Upper lobe of right lung (tissue), 1 donor: ENCODE results near the gene PTPN3. TPM values are rescaled to one million over a fixed set of nuclear protein-coding genes. Genes with fewer than 3 reads are reported as not detected.
"Not testable (repeated sequence)": the region's sequence is repeated elsewhere in the genome, so short reads cannot be mapped to it uniquely, and the experiment has no call there.

ENCODE experiments used
- ATAC-seq: fragments of 200-7000 bp; cut with Tn5 transposase; one replicate; pipeline ENCODE4 v1.9.1; 2020; ENCODE audit warnings: mild to moderate bottlenecking, moderate library complexity
- DNase-seq: peaks from one replicate; pipeline ENCODE4 v3.0.0-alpha.2; 2020
- H3K27ac ChIP-seq: fragments of 200-600 bp; one replicate; pipeline ENCODE4 v1.8.0; 2022
- H3K27me3 ChIP-seq: fragments of 200-600 bp; one replicate; pipeline ENCODE4 v1.8.0; 2022; ENCODE audit warnings: mild to moderate bottlenecking
- H3K36me3 ChIP-seq: fragments of 200-600 bp; one replicate; pipeline ENCODE4 v1.8.0; 2022
- H3K4me1 ChIP-seq: fragments of 200-600 bp; one replicate; pipeline ENCODE4 v1.8.0; 2022
- H3K4me3 ChIP-seq: fragments of 200-600 bp; one replicate; pipeline ENCODE4 v1.8.0; 2022; ENCODE audit warnings: mild to moderate bottlenecking
- H3K9me3 ChIP-seq: fragments of 200-600 bp; one replicate; pipeline ENCODE4 v1.8.0; 2022
- CTCF ChIP-seq: fragments of 200-600 bp; IDR thresholded peaks from one replicate; pipeline ENCODE4 v1.8.0; 2022; ENCODE audit warnings: antibody characterized with exemption
- intact Hi-C: fragments of 100-400 bp; cut with DNase I; formaldehyde crosslinking; loops from one replicate; pipeline ENCODE4 v1.11.0; 2022
- total RNA-seq: library from RNA; stranded (reverse); fragmentation: NEBNext Ultra II Directional; extraction: Animal tissue kit (Norgen Biotek cat#: 25700); gene quantifications from one replicate; pipeline ENCODE4 v1.2.1, GENCODE V29; 2021
- donor health status: DM: no; HTN: yes; CAD: no; lungs with severe emphysema.

Gene PTPN3
- total RNA-seq, 1 donor from 2014 or later = 17.1 TPM

DNA sequence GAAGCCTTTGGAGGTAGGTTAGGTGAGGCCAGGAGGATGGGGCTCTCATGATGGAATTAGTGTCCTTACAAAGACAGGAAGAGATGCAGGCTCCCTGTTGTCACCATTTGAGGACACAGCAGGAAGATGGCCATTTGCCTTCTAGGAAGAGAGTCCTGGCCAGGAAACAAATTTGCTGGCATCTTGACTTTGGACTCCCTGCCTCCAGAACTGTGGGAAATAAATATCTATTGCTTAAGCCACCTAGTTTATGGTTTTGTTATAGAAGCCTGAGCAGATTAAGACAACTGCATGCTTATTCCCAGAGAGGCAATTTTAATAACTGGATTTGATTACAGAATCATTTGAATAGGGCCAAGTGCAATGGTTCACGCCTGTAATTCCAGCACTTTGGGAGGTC is 126.7 kb downstream of the PTPN3 start:
- no peaks in the 10 kb centered on the region for H3K36me3 ChIP-seq
- H3K4me1 ChIP-seq = no peaks in the 10 kb centered on the region
- no peak for ATAC-seq
- H3K27me3 ChIP-seq = no peaks in the 10 kb centered on the region
- no peak for TF ChIP-seq CTCF
- H3K27ac ChIP-seq = no peak overlapping the region
- no peak overlapping the region for H3K4me3 ChIP-seq
- intact Hi-C loops = no loop called here
- H3K9me3 ChIP-seq = no peaks in the 10 kb centered on the region
- DNase-seq = no peak

GRCh38 chr9:109369285-109369684 is 128.8 kb downstream of the PTPN3 start:
- Histone ChIP-seq H3K9me3 (no peaks in the 10 kb centered on the region), H3K4me1 (no peaks in the 10 kb centered on the region), H3K27ac (no peak overlapping the region), H3K36me3 (no peaks in the 10 kb centered on the region), H3K4me3 (no peak overlapping the region), H3K27me3 (no peaks in the 10 kb centered on the region)
- no peak for ATAC-seq
- TF ChIP-seq CTCF = no peak
- DNase-seq = no peak
- intact Hi-C loops = no loop called here

DNA sequence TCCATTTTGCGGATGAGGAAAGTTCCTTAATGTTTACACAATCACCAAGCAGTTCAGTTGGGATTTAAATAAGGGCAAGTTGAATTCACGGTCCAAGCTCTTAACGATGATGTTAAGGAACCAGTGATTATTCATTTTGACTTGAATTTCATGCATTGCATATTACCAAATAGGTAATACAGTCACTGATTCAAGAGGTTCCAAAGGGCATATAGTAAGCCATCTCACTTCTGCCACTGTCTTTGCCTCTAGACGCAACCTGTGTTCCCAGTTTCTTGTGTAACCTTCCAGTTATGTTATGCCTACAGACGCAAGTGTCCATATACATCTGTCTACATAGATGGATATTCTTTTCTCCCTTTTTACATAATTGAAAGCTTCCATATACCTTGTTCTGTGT is 137.3 kb downstream of the PTPN3 start:
- H3K4me1 ChIP-seq = no peaks in the 10 kb centered on the region
- DNase-seq (no peak), ATAC-seq (no peak)
- no peak overlapping the region for H3K4me3 ChIP-seq
- H3K27me3 ChIP-seq = no peaks in the 10 kb centered on the region
- TF ChIP-seq CTCF = no peak
- intact Hi-C loops = no loop called here
- H3K36me3 ChIP-seq = no peaks in the 10 kb centered on the region
- no peak overlapping the region for H3K27ac ChIP-seq
- H3K9me3 ChIP-seq = no peaks in the 10 kb centered on the region

DNA sequence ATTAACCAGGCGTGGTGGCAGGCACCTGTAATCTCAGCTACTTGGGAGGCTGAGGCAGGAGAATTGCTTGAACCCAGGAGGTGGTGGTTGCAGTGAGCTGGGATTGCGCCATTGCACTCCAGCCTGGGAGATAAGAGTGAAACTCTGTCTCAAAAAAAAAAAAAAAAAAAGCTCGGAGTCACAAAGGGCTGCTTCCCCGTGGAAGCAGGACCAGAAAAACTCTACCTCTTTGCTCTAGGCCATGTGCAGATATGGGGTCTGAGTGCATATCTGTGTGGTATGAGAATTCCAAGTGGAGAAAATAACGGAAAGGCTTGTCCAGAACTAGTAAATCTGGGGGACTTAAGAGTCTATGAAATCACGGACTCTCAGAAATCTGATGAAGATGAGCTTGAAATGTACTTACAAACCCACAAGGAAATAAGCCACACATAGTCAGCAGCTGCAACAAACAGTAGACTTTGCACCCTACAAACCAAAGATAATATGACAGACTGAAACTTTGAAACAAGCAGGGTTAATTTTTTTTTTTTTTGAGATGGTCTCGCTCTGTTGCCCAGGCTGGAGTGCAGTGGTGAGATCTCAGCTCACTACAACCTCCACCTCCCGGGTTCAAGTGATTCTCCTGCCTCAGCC is 139.0 kb downstream of the PTPN3 start:
- ATAC-seq, H3K4me1 ChIP-seq, H3K9me3 ChIP-seq, DNase-seq, intact Hi-C loops, H3K36me3 ChIP-seq, H3K27ac ChIP-seq, H3K4me3 ChIP-seq, H3K27me3 ChIP-seq: not testable (repeated sequence)

DNA sequence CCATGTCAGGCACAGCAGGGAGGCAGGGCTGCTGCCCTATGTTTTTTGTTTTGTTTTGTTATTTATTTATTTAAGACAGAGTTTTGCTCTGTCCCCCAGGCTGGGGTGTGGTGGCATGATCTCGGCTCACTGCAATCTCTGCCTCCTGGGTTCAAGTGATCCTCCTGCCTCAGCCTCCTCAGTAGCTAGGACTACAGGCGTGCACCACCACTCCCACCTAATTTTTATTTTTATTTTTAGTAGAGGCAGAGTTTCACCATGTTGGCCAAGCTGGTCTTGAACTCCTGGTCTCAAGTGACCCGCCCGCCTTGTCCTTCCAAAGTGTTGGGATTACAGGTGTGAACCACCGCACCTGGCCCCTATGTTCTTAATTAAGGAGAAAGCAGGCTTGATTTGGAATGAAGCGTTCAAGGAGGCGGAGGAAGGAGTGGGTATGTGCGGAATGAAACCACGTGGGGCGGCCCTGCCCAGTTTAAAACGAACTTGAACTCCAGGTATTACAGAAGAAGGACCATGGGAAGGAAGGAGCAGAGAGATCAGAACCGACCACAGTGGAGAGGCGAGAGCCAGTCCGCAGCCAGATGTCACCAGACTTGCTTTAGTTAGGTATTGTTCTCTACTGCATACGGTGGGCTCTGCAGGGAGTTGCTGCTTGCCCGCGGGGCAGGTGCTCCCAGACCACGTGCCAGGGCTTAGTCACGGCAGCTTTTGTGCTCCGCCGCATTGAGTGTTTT is 142.4 kb downstream of the PTPN3 start:
- Histone ChIP-seq H3K27me3 (no peaks in the 10 kb centered on the region), H3K36me3 (no peaks in the 10 kb centered on the region), H3K27ac (no peak overlapping the region), H3K9me3 (no peaks in the 10 kb centered on the region), H3K4me3 (no peak overlapping the region), H3K4me1 (no peaks in the 10 kb centered on the region)
- intact Hi-C loops = no loop called here
- no peak for TF ChIP-seq CTCF
- ATAC-seq (peak; percentile 82), DNase-seq (no peak)

GRCh38 chr9:109354190-109354589 is 143.9 kb downstream of the PTPN3 start:
- no peaks in the 10 kb centered on the region for H3K27me3 ChIP-seq
- DNase-seq = no peak
- no peak for TF ChIP-seq CTCF
- no peak overlapping the region for H3K27ac ChIP-seq
- no peak for ATAC-seq
- intact Hi-C loops = no loop called here
- no peaks in the 10 kb centered on the region for H3K4me1 ChIP-seq
- no peak overlapping the region for H3K4me3 ChIP-seq
- H3K36me3 ChIP-seq = no peaks in the 10 kb centered on the region
- no peaks in the 10 kb centered on the region for H3K9me3 ChIP-seq
